H9 (cell line): ENCODE results near the gene IRAK1. TPM values are rescaled to one million over a fixed set of nuclear protein-coding genes. Genes with fewer than 3 reads are reported as not detected.

Experiments used
- DNase-seq: peaks from one replicate; pipeline ENCODE4 v3.0.0-alpha.2; 2017
- H2AFZ ChIP-seq: one replicate; pipeline ENCODE4 v1.6.1; 2013; ENCODE audit warnings: mild to moderate bottlenecking, low read length, control low read depth, moderate library complexity
- H2AK5ac ChIP-seq: 2 replicates; pipeline ENCODE4 v1.6.1; 2013; ENCODE audit warnings: low read length, control low read depth, mixed read lengths; ENCODE audit not compliant: insufficient read length
- H2BK120ac ChIP-seq: one replicate; pipeline ENCODE4 v1.6.1; 2013; ENCODE audit warnings: low read depth, mild to moderate bottlenecking, low read length, control low read depth, inconsistent platforms; ENCODE audit not compliant: poor library complexity, severe bottlenecking
- H2BK12ac ChIP-seq: 2 replicates; pipeline ENCODE4 v1.6.1; 2013; ENCODE audit warnings: low read length, control low read depth, mixed read lengths, low read depth; ENCODE audit not compliant: insufficient read length
- H2BK15ac ChIP-seq: 2 replicates; pipeline ENCODE4 v1.6.1; 2013; ENCODE audit warnings: low read depth, low read length, control low read depth
- H2BK20ac ChIP-seq: one replicate; pipeline ENCODE4 v1.6.1; 2013; ENCODE audit warnings: low read depth, mild to moderate bottlenecking, low read length, control low read depth, inconsistent platforms; ENCODE audit not compliant: poor library complexity, severe bottlenecking
- H2BK5ac ChIP-seq: 2 replicates; pipeline ENCODE4 v1.6.1; 2013; ENCODE audit warnings: low read length, control low read depth, mixed read lengths; ENCODE audit not compliant: insufficient read length
- H3K14ac ChIP-seq: 2 replicates; pipeline ENCODE4 v1.6.1; 2013; ENCODE audit warnings: low read length, control low read depth; ENCODE audit not compliant: insufficient read depth
- H3K18ac ChIP-seq: 2 replicates; pipeline ENCODE4 v1.6.1; 2013; ENCODE audit warnings: low read depth, mild to moderate bottlenecking, mixed read lengths, low read length, control low read depth; ENCODE audit not compliant: insufficient read length
- H3K23ac ChIP-seq: 2 replicates; pipeline ENCODE4 v1.6.1; 2013; ENCODE audit warnings: low read length, control low read depth, mixed read lengths, low read depth; ENCODE audit not compliant: insufficient read length
- H3K23me2 ChIP-seq: 2 replicates; pipeline ENCODE4 v1.6.1; 2013; ENCODE audit warnings: low read depth, mild to moderate bottlenecking, mixed read lengths, low read length, control low read depth; ENCODE audit not compliant: insufficient read length, poor library complexity, severe bottlenecking
- H3K27ac ChIP-seq: 2 replicates; pipeline ENCODE4 v1.5.1; 2013; ENCODE audit warnings: low read length, control low read depth, mixed read lengths, low read depth; ENCODE audit not compliant: insufficient read length
- H3K27me3 ChIP-seq: 2 replicates; pipeline ENCODE4 v1.6.1; 2013; ENCODE audit warnings: low read length, control low read depth, inconsistent platforms; ENCODE audit not compliant: insufficient read depth
- H3K4ac ChIP-seq: 2 replicates; pipeline ENCODE4 v1.6.1; 2013; ENCODE audit warnings: low read depth, mild to moderate bottlenecking, control low read depth, inconsistent platforms, low read length, moderate library complexity
- H3K4me1 ChIP-seq: 2 replicates; pipeline ENCODE4 v1.6.1; 2013; ENCODE audit warnings: low read length, control low read depth, inconsistent platforms; ENCODE audit not compliant: insufficient read depth
- H3K4me2 ChIP-seq: 2 replicates; pipeline ENCODE4 v1.6.1; 2013; ENCODE audit warnings: low read length, control low read depth, mixed read lengths; ENCODE audit not compliant: insufficient read length, insufficient read depth
- H3K56ac ChIP-seq: 2 replicates; pipeline ENCODE4 v1.6.1; 2013; ENCODE audit warnings: low read depth, mild to moderate bottlenecking, mixed read lengths, low read length, control low read depth; ENCODE audit not compliant: insufficient read length
- H3K79me1 ChIP-seq: 2 replicates; pipeline ENCODE4 v1.6.1; 2013; ENCODE audit warnings: low read depth, mild to moderate bottlenecking, moderate library complexity, low read length, control low read depth, inconsistent platforms; ENCODE audit not compliant: insufficient read depth, poor library complexity, severe bottlenecking
- H3K79me2 ChIP-seq: 2 replicates; pipeline ENCODE4 v1.6.1; 2013; ENCODE audit warnings: low read length, control low read depth, inconsistent platforms; ENCODE audit not compliant: insufficient read depth
- H3K9ac ChIP-seq: 2 replicates; pipeline ENCODE4 v1.6.1; 2013; ENCODE audit warnings: low read length, control low read depth, mixed read lengths; ENCODE audit not compliant: insufficient read length; ENCODE audit errors: extremely low read depth
- H3K9me3 ChIP-seq: one replicate; pipeline ENCODE4 v1.6.1; 2013; ENCODE audit warnings: low read depth, low read length, inconsistent platforms; ENCODE audit not compliant: control insufficient read depth
- H3T11ph ChIP-seq: one replicate; pipeline ENCODE4 v1.6.1; 2013; ENCODE audit warnings: mild to moderate bottlenecking, low read length, control low read depth, inconsistent platforms
- H4K20me1 ChIP-seq: one replicate; pipeline ENCODE4 v1.6.1; 2013; ENCODE audit not compliant: control insufficient read depth, insufficient read length, insufficient read depth
- H4K5ac ChIP-seq: 2 replicates; pipeline ENCODE4 v1.6.1; 2013; ENCODE audit warnings: low read depth, mild to moderate bottlenecking, mixed read lengths, low read length, control low read depth; ENCODE audit not compliant: insufficient read length
- H4K8ac ChIP-seq: replicated peaks from 2 replicates; pipeline ENCODE4 v1.6.1; 2013; ENCODE audit warnings: low read length, control low read depth, mixed read lengths, low read depth; ENCODE audit not compliant: insufficient read length
- H4K91ac ChIP-seq: 2 replicates; pipeline ENCODE4 v1.6.1; 2013; ENCODE audit warnings: low read depth, mild to moderate bottlenecking, moderate library complexity, mixed read lengths, low read length, control low read depth; ENCODE audit not compliant: insufficient read length
- H3K27ac Mint-ChIP-seq, 3 experiments: 2 replicates in 2 of 3; 3 replicates in 1 of 3; pipeline ENCODE4 v1.8.0; 2020 to 2021; ENCODE audit warnings: mixed read lengths in 3 of 3, mild to moderate bottlenecking in 1 of 3, moderate library complexity in 1 of 3
- H3K27me3 Mint-ChIP-seq: 2 replicates; pipeline ENCODE4 v1.8.0; 2021; ENCODE audit warnings: low read depth, mild to moderate bottlenecking, moderate library complexity, mixed read lengths
- H3K36me3 Mint-ChIP-seq, 3 experiments: 2 replicates in 2 of 3; 3 replicates in 1 of 3; pipeline ENCODE4 v1.8.0; 2020 to 2021; ENCODE audit warnings: low read depth in 3 of 3, mixed read lengths in 3 of 3; ENCODE audit not compliant: insufficient read depth in 1 of 3
- H3K4me1 Mint-ChIP-seq, 2 experiments: 2 replicates each; pipeline ENCODE4 v1.8.0; 2020; ENCODE audit warnings: mixed read lengths in 2 of 2
- H3K4me3 Mint-ChIP-seq, 2 experiments: 2 replicates in 1 of 2; 3 replicates in 1 of 2; pipeline ENCODE4 v1.8.0; 2020 to 2021; ENCODE audit warnings: mild to moderate bottlenecking in 2 of 2, mixed read lengths in 2 of 2, moderate library complexity in 1 of 2
- H3K9me3 Mint-ChIP-seq, 2 experiments: 2 replicates in 1 of 2; 3 replicates in 1 of 2; pipeline ENCODE4 v1.8.0; 2020; ENCODE audit warnings: mild to moderate bottlenecking in 2 of 2, mixed read lengths in 2 of 2, moderate library complexity in 1 of 2
- WGBS: extraction: QIAGEN DNeasy Blood & Tissue Kit; methylation state at CpG from one replicate; pipeline ENCODE4 v1.1.7; 2013; ENCODE audit warnings: missing lambda C conversion rate, low lambda C conversion rate, mixed read lengths; ENCODE audit not compliant: insufficient read length; ENCODE audit errors: extremely low coverage; 5-methylcytosine and 5-hydroxymethylcytosine counted together
- total RNA-seq: library from RNA; stranded (reverse); gene quantifications from 2 replicates; pipeline ENCODE4 v1.2.1, GENCODE V29; 2021
- TF ChIP-seq, protein P1 (sequence below): fragments of 200-600 bp; sonication (generic); conservative IDR thresholded peaks from 3 replicates; pipeline ENCODE4 v1.8.0; 2021; ENCODE audit warnings: antibody characterized with exemption, mild to moderate bottlenecking

Gene IRAK1
- total RNA-seq, 1 experiment from 2014 or later = 98.4 TPM

DNA sequence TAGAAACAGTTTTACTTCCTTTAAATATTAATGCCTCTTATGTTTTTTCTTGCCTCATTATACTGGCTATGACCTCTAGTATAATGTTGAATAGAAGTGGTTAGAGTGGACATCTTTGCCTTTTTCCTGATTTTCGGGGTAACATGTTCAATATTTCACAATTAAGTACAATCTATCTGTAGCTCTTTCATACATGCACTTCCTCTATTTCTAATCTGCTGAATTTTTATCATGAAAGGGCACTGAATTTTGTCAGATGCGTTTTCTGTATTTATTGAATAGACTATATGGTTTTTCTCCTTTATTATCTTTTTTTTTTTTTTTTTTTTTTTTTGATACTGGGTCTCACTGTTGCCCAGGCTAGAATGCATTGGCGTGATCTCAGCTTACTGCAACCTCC, 48.9 kb upstream of the IRAK1 start:
- no peak overlapping the region for H4K5ac ChIP-seq
- H4K20me1 ChIP-seq = no peaks in the 10 kb centered on the region
- H3K9me3 ChIP-seq = peaks cover 21% of the 10 kb centered on the region
- no peak overlapping the region for H3K4ac ChIP-seq
- H3K14ac ChIP-seq = no peak overlapping the region
- no peak overlapping the region for H3K27ac ChIP-seq
- no peak overlapping the region for H4K91ac ChIP-seq
- peaks cover 53 to 62% of the 10 kb centered on the region in 2 experiments for H3K9me3 Mint-ChIP-seq
- H3K27me3 ChIP-seq = no peaks in the 10 kb centered on the region
- H3K4me2 ChIP-seq = no peak overlapping the region
- H2BK12ac ChIP-seq = no peak overlapping the region
- no peak overlapping the region for H3T11ph ChIP-seq
- H3K23ac ChIP-seq = no peak overlapping the region
- H2BK20ac ChIP-seq = no peak overlapping the region
- no peak overlapping the region for H2BK15ac ChIP-seq
- H3K36me3 Mint-ChIP-seq = peaks cover 0 to 10% (median 3%) of the 10 kb centered on the region in 3 experiments; a peak in 6 of 7 replicates
- no peak overlapping the region for H2AFZ ChIP-seq
- 0 out of 2 replicates have a peak, but pooled peaks cover 2% of the 10 kb centered on the region for H3K79me2 ChIP-seq
- H3K4me1 Mint-ChIP-seq = peaks cover 2 to 5% of the 10 kb centered on the region in 2 experiments; a peak in 3 of 4 replicates
- H3K79me1 ChIP-seq = no peaks in the 10 kb centered on the region
- no peak overlapping the region for H4K8ac ChIP-seq
- no peak overlapping the region for H3K27ac Mint-ChIP-seq
- H2BK5ac ChIP-seq = no peak overlapping the region
- 0 out of 2 replicates have a peak, but pooled peaks cover 3% of the 10 kb centered on the region for H3K27me3 Mint-ChIP-seq
- WGBS = no CpG with 5 or more reads among the region's 3 CpGs
- no peaks in the 10 kb centered on the region for H3K23me2 ChIP-seq
- TF ChIP-seq, protein P1, sequence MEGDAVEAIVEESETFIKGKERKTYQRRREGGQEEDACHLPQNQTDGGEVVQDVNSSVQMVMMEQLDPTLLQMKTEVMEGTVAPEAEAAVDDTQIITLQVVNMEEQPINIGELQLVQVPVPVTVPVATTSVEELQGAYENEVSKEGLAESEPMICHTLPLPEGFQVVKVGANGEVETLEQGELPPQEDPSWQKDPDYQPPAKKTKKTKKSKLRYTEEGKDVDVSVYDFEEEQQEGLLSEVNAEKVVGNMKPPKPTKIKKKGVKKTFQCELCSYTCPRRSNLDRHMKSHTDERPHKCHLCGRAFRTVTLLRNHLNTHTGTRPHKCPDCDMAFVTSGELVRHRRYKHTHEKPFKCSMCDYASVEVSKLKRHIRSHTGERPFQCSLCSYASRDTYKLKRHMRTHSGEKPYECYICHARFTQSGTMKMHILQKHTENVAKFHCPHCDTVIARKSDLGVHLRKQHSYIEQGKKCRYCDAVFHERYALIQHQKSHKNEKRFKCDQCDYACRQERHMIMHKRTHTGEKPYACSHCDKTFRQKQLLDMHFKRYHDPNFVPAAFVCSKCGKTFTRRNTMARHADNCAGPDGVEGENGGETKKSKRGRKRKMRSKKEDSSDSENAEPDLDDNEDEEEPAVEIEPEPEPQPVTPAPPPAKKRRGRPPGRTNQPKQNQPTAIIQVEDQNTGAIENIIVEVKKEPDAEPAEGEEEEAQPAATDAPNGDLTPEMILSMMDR = no peak
- no peak overlapping the region for H3K56ac ChIP-seq
- H3K9ac ChIP-seq = no peak overlapping the region
- H2BK120ac ChIP-seq = no peak overlapping the region
- no peaks in the 10 kb centered on the region for H3K4me1 ChIP-seq
- no peak overlapping the region for H3K18ac ChIP-seq
- H3K4me3 Mint-ChIP-seq = no peak overlapping the region
- DNase-seq = no peak
- no peak overlapping the region for H2AK5ac ChIP-seq
